Osteocyte (in vitro differentiated cells): ENCODE data around the gene KRT14. TPM values are rescaled to one million over a fixed set of nuclear protein-coding genes. Genes with fewer than 3 reads are reported as not detected.

Experiments
- DNase-seq: peaks from one replicate; pipeline ENCODE4 v3.0.0; 2021; ENCODE audit warnings: mixed read lengths; ENCODE audit not compliant: unreplicated experiment; ENCODE audit errors: extremely low spot score
- H3K27ac Mint-ChIP-seq: one replicate; pipeline ENCODE4 v1.8.0; 2021; ENCODE audit warnings: mild to moderate bottlenecking, mixed read lengths; ENCODE audit not compliant: unreplicated experiment
- H3K27me3 Mint-ChIP-seq: one replicate; pipeline ENCODE4 v1.8.0; 2021; ENCODE audit warnings: mixed read lengths; ENCODE audit not compliant: unreplicated experiment
- H3K36me3 Mint-ChIP-seq: one replicate; pipeline ENCODE4 v1.8.0; 2021; ENCODE audit warnings: mixed read lengths; ENCODE audit not compliant: unreplicated experiment
- H3K4me1 Mint-ChIP-seq: one replicate; pipeline ENCODE4 v1.8.0; 2021; ENCODE audit warnings: mixed read lengths; ENCODE audit not compliant: unreplicated experiment
- H3K4me3 Mint-ChIP-seq: one replicate; pipeline ENCODE4 v1.8.0; 2021; ENCODE audit warnings: mild to moderate bottlenecking, moderate library complexity, mixed read lengths; ENCODE audit not compliant: unreplicated experiment
- H3K9me3 Mint-ChIP-seq: one replicate; pipeline ENCODE4 v1.8.0; 2021; ENCODE audit warnings: mixed read lengths; ENCODE audit not compliant: unreplicated experiment
- CTCF ChIP-seq: fragments of 200-600 bp; sonication (generic); IDR thresholded peaks from 2 replicates; pipeline ENCODE4 v1.5.0; 2021; ENCODE audit warnings: antibody characterized with exemption, mild to moderate bottlenecking, moderate library complexity
- total RNA-seq: library from RNA; stranded (reverse); gene quantifications from 2 replicates; pipeline ENCODE4 v1.2.1, GENCODE V29; 2021

The KRT14 gene
- total RNA-seq, 1 donor from 2014 or later: not detected

GRCh38 chr17:41553987-41554680 lies 32.6 kb downstream of the KRT14 start:
- no peak for DNase-seq
- Mint-ChIP-seq H3K27me3 (peaks cover 26% of the 10 kb centered on the region), H3K4me3 (no peak overlapping the region), H3K4me1 (peaks cover 20% of the 10 kb centered on the region), H3K9me3 (no peaks in the 10 kb centered on the region), H3K36me3 (no peaks in the 10 kb centered on the region), H3K27ac (no peak overlapping the region)
- no peak for TF ChIP-seq CTCF

DNA sequence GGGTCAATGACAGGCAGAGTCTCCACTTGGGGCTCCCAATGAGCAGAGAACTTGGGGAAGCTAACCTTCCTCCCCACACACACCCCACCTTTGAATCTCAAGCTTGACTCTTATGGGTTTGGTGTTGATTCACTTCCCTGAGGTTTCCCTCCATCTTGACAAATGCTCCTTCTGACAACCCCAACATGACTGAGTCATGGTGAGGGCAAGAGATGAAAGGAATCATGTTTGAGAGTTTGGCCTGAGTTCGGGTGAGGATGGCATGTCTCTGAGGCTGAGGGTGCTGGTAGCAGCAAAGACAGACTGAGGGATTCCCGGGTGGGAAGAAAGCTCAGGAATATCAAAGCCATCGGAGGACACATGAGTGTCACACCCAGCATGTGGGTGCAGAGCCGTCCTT lies 33.5 kb downstream of the KRT14 start:
- no peak for DNase-seq
- Mint-ChIP-seq H3K27me3 (peaks cover 21% of the 10 kb centered on the region), H3K9me3 (no peaks in the 10 kb centered on the region), H3K4me3 (no peak overlapping the region), H3K36me3 (no peaks in the 10 kb centered on the region), H3K4me1 (peaks cover 29% of the 10 kb centered on the region), H3K27ac (no peak overlapping the region)
- TF ChIP-seq CTCF: no peak

GRCh38 chr17:41552455-41552854 lies 34.2 kb downstream of the KRT14 start:
- H3K27me3 Mint-ChIP-seq: peaks cover 14% of the 10 kb centered on the region
- no peak overlapping the region for H3K27ac Mint-ChIP-seq
- peaks cover 36% of the 10 kb centered on the region for H3K4me1 Mint-ChIP-seq
- no peaks in the 10 kb centered on the region for H3K36me3 Mint-ChIP-seq
- no peak for DNase-seq
- no peak overlapping the region for H3K4me3 Mint-ChIP-seq
- no peak for TF ChIP-seq CTCF
- no peaks in the 10 kb centered on the region for H3K9me3 Mint-ChIP-seq

GRCh38 chr17:41551365-41551764 lies 35.3 kb downstream of the KRT14 start:
- Mint-ChIP-seq H3K36me3 (no peaks in the 10 kb centered on the region), H3K27me3 (peaks cover 9% of the 10 kb centered on the region), H3K9me3 (peaks cover 7% of the 10 kb centered on the region), H3K27ac (peak overlapping the region; percentile 44), H3K4me1 (peaks cover 37% of the 10 kb centered on the region), H3K4me3 (no peak overlapping the region)
- no peak for TF ChIP-seq CTCF
- no peak for DNase-seq

GRCh38 chr17:41549596-41550039 lies 37.1 kb downstream of the KRT14 start:
- peak overlapping the region; percentile 76 for H3K27ac Mint-ChIP-seq
- no peaks in the 10 kb centered on the region for H3K27me3 Mint-ChIP-seq
- no peak for TF ChIP-seq CTCF
- no peak overlapping the region for H3K4me3 Mint-ChIP-seq
- H3K4me1 Mint-ChIP-seq: peaks cover 37% of the 10 kb centered on the region
- peaks cover 7% of the 10 kb centered on the region for H3K9me3 Mint-ChIP-seq
- no peak for DNase-seq
- no peaks in the 10 kb centered on the region for H3K36me3 Mint-ChIP-seq
